NCI-H524 treated with DMSO at 0.1 percent for 48 hours (cell line): ENCODE data around the gene SCN11A.

Experiments used
- DNase-seq: peaks from one replicate; lab custom pipeline; 2025; lab: John Stamatoyannopoulos, UW

SCN11A gene

DNA sequence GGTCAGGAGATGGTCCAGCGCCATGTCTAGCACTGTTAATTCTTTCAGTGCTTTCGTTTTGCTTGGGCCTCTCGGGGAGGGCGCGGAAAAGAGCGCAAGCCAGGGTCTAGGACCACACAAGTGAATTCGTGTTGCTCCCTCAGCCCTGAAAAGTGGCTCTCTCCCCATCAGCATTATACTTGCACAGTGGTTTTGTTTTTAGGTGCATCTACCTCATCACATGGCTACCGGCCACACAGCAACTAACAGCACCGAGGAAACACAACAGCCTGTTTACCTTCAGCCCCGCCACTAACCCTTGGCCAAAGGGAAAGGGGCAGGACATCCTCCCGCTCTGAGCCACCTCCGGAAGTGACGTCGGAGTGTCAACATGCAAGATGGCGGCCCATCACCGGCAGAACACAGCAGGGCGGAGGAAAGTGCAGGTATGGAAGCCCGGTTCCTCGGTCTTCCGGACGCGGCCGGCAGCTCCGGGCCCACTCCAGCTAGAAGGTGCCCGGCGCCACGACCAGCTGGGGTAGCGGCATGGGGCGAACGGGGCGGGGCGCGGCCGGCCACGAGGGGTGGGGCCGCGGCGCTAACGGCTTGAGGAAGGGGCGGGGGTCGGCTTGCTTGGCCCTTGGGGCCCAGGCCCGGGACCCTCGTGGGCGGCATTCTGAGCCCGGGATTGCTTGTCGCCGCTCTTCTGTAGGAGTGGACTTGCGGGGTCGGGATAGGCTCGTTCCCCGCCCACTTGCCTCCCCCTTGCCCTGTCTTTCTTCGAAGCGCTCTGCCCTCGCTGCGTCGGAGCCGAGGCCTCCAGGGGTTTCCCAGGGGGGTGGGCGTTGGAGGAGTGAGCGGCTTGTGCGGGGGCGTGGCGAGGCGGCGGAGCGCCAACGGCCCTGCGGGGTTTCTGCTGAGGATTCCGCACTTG, at the start of gene SCN11A, which contains the start of gene WDR48:
SCN11A (minus strand) TSS at position 296 of the 913 bp plus-strand sequence. CDS start 101,582 bp downstream, outside the sequence.
WDR48 (plus strand) TSS at position 368 of the 913 bp plus-strand sequence; CDS start at position 378, 10 bp downstream.
- DNase-seq: peak; percentile 30

DNA sequence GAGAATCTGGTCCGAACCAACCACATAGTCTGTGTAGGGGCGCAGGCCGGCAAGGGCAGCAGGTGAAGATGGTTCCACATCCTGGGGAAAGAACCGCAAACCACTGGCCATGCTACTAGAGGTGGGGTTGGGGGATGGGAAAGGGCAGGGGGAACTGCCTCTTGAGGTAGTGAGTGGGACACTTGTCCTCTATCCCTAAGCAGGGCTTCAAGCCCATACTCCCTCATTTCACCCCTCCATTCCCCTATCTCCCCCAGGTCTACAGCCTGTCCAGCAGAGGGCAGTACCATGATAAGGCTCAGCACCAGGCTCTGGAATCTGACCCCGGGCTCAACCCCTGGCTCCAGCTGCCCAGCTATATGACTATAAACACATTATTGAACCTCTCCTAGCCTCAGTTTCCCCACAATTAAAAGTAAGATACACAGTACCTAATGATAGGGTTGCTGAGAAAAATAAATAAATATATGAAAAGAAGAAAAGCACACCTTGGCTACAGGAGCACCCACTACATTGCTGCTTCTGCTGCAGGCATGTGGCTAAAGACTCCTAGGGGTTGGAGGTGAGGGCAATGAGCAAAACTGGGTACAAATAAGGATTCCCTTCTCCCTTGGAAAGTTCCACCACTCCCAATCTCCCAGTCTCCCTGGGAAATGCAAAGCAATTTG, 49.4 kb upstream of the SCN11A start:
- no peak for DNase-seq

- DNase-seq: no peak
These were observed 48.7 kb upstream of the SCN11A start for GRCh38 chr3:39100500-39100886.

DNA sequence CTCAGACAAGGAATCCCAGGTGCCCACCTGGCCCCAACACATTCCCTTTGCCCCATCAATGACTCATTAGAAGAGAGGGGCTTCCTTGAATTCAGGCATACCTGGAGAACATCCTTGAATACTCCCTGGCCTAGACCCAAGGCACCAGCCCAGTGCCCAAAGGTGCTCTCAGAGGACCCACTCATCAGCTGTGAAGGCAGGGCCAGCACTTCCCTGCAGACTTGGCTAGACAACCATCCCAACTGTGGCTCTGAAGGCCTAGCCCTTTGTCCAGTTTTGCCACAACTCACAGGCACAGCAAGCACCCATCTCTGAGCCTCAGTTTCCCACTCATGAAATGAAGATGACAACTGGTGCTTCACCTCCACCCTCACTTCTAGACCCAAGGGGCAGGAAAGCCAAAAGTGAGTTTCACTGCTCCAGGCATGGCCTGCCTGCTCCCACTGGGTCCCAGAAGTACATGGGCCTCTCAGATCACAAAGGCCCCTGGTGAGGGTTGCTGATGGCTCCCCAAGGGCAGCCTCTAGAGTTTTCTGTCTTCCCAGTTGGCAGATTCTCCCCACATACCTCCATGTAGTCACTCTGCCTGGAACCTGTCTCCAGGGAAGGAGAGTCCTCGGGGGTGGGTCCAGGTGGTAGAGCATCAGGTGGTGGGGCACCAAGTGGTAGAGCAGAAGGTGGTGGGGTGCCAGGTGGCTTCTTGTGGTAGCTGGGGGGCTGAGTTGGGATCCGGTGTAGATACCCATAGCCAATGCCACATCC, 48.2 kb upstream of the SCN11A start:
- DNase-seq: no peak

DNA sequence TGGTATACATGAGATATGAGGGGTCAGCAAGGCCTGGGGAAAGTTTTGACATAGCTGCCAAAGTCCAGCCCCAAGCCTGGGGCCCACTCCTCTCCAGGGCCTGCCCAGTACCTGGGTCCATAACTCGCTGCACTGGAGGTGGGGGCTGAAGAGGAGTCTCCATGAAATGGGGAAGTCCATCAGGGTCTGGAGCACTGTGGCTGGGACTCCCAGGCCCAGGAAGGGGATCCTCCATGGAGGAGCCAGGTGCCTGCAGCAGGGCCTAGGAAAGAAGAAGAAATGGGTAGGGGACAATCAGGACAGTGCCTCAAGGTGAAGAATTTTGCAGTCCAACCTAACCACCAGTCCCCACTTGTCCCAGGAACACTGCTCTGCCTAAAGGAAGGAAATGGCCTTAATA, 47.5 kb upstream of the SCN11A start:
- DNase-seq: no peak

DNA sequence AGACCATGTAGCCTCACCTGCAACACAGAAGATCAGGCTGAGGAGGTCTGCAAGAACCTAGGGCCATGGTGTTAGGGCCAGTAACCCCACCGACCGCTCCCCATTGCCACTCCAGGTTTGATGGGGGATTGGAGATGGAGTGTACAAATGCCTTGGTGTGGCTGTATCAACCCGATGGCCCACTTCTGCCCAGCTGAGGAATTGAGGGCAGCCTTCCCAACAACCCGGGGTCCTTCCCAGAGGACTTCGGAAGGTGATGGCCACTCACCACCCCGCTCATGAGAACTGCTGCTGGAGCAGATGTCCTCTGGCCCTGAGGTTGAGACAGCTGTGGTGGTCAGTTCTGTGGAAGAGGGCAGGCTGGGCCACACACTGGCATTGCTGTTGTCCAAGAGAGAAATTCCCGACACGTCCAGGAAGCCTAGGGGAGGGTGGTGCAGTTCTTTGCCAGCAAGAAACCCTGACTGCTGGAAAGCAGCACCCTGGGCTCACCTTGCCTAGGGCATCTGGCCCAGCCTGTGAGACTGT, 46.8 kb upstream of the SCN11A start:
- DNase-seq: no peak

DNA sequence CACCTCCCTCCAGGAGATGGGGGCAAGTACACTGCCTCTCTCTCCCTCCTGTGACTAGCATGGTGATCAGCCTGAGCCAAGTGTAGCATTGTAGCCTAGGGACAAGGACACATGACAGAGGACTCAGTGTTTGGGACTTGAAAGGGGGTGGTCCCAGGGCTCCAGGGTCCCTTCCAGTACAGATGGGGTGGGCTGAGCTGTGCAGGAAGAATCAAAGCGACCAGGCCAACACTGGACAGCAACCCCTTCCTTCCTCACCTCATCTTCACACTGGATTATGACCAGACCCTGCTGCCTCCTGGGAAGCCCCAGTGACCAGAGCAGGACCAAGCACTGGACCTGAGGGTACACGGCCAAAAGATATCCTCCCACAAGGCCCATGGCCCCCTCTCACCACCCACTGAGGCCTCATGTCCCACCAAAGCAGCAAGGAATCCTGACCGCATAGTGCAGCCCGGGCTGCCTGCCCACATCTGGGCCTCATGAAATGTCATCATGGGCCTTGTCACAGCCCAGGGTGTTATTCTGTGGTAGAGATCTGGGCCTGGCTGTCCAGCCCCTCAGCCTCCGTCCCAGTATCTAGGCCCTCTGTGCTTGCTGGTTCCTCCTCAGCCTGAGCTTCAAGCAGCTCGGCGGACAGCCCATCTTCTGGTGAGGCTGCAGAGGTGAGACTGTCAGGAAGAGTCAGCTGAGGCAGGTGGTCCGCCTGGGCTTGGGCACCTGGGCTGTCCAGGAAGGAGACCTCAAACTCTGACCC, 46.1 kb upstream of the SCN11A start:
- no peak for DNase-seq

- no peak for DNase-seq
These were observed 45.0 kb upstream of the SCN11A start for GRCh38 chr3:39096775-39097174.

- no peak for DNase-seq
These were observed 44.0 kb upstream of the SCN11A start for GRCh38 chr3:39095778-39096177.

GRCh38 chr3:39094851-39095677, 43.3 kb upstream of the SCN11A start:
- no peak for DNase-seq

DNA sequence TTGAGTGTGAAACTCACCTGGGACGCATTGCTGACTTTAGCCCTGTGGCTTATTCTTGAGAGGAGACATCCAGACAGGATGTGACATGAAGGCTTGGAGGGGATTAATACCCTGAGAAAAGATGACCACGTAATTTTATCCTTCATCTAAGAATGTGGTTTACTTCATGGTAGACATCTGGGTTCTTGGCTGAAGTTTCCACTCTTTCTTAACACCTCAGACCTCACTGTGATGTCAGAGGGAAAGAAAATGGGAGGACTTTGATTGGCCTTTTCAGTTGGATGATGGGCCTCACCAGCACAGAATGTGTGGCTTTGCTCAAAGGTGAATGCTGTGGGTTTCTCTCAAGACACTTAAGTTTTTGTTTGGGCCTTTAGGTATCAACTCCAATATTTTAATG, 39.2 kb upstream of the SCN11A start:
- no peak for DNase-seq

GRCh38 chr3:39088889-39089288, 37.1 kb upstream of the SCN11A start:
- no peak for DNase-seq

DNA sequence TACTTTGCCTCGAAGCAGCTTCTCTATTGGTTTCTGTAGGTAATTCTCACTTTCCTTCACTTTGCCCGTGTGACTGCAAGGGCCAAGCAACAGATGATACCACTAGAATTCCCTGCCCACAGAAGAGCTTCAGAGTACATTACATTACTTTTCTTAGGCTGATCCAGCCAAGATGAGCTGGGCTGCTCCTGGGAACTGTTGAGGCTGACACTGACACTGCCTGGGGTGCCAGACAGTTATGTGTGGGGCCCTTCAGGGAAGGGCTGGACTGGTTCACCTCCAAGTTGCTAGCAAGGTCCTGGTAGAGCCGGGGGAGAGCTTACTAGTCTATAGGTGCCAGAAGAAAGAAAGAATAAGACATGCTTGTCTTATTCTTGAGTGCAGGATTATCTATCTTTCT, 36.7 kb upstream of the SCN11A start:
- no peak for DNase-seq

DNA sequence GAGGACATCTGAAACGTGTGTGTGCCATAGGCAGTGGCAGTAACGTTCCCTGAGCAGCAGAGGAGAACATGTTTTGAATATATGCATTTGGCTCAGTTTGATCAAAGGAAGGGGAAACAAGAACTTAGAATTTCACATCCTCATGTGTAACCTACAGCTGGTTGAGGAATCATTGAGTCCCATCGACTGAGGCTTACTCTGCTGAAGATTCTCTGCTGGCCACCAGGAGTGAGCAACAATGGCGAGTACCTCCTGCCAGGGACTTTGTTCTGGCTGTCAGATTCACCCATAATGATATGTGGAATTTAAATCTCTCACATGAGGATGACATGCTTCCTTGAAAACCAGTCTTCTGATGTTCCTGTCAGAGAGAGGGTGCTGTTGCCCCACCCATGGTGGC, 34.4 kb upstream of the SCN11A start:
- DNase-seq: no peak

DNA sequence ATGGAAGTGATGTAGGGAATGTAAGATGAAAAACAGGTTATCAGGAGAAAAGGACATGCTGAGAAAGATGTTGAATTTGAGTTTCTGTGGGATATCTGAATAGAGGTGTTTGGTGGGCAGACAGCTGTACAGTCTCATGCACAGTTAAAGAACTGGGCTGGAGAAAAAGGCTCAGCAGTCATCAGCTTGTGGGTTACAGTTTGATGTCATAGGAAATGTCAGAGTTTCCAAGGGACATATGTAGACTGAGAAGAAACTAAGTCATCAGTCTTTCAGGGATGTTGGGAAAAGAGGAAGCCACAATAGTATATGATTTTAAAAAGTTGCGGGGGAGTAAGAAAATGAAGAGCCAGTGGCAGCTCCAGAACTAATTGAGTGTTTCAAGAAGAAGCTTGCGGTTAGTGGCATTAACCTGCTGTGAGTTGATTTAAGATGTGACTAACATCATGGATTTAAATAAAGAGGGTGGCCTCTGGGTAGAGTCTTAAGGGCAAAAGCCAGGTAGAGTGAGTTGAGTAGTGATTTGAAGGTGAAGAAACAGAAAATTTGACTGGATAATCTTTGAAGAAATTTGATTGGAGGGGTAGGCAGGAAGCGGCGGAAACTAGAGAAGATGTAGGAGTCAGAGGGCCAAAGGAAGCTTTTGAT, 31.0 kb upstream of the SCN11A start:
- no peak for DNase-seq

DNA sequence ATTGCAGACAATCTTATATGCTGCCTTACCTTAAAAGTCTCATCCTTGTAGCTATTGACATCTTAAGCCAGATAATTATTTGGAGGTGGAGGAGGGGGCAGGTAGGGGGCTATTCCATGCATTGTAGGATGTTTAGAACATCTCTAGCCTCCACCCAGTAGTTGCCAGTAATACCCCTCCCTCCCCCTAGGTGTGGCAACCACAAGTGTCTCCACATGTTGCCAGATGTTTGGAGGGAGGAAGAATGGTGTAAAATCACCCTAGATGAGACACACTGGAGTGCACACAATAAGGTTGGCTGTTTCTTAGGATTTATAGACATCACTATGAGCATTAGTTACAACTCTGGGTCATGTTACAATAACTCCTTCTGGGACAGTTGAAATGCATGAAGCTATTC, 28.3 kb upstream of the SCN11A start:
- no peak for DNase-seq

DNA sequence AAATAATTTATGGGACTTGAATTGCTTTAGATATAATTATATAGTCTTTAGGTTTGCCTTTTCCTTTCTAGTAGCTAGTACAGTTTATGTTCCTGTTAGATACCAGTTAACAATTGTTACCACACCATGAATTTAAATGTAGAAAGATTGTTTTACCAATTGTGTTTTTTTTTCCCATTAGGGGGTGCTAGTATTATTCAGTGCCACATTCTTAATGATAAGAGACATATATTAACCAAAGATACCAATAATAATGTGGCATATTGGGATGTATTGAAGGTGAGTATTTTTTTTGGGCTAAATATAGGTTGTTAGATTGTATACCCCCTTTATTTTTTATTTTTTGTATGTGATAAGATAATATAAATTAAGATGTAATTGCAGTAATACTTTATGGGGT, 27.8 kb upstream of the SCN11A start:
- no peak for DNase-seq

- no peak for DNase-seq
These were observed 24.2 kb upstream of the SCN11A start for GRCh38 chr3:39075910-39076309.

- no peak for DNase-seq
These were observed 16.8 kb upstream of the SCN11A start for GRCh38 chr3:39068556-39068955.

GRCh38 chr3:39067286-39067685, 15.5 kb upstream of the SCN11A start:
- no peak for DNase-seq
